Neuronal stem cell (in vitro differentiated cells): Measurements from ENCODE around the gene PARD3.

ENCODE experiments used
- DNase-seq: peaks from one replicate; pipeline ENCODE4 v3.0.0-alpha.2; 2013; ENCODE audit warnings: low spot score
- H2AFZ ChIP-seq: one replicate; pipeline ENCODE4 v1.6.1; 2013; ENCODE audit warnings: mild to moderate bottlenecking, low read length, inconsistent platforms
- H2AK5ac ChIP-seq: 2 replicates; pipeline ENCODE4 v1.6.1; 2013; ENCODE audit warnings: low read depth, mild to moderate bottlenecking, inconsistent platforms, low read length, moderate library complexity, mixed read lengths
- H2BK120ac ChIP-seq: 2 replicates; pipeline ENCODE4 v1.6.1; 2013; ENCODE audit warnings: low read depth, mild to moderate bottlenecking, inconsistent platforms, low read length, moderate library complexity, mixed read lengths
- H2BK12ac ChIP-seq: one replicate; pipeline ENCODE4 v1.6.1; 2013; ENCODE audit warnings: low read length, inconsistent platforms
- H2BK15ac ChIP-seq: 2 replicates; pipeline ENCODE4 v1.6.1; 2013; ENCODE audit warnings: mild to moderate bottlenecking, low read length, inconsistent platforms, mixed read lengths
- H2BK5ac ChIP-seq: one replicate; pipeline ENCODE4 v1.6.1; 2013; ENCODE audit warnings: inconsistent platforms, mild to moderate bottlenecking, low read length, moderate library complexity
- H3K14ac ChIP-seq: one replicate; pipeline ENCODE4 v1.6.1; 2013; ENCODE audit warnings: low read length, inconsistent platforms
- H3K18ac ChIP-seq: 2 replicates; pipeline ENCODE4 v1.6.1; 2013; ENCODE audit warnings: low read length, inconsistent platforms
- H3K23ac ChIP-seq: 2 replicates; pipeline ENCODE4 v1.6.1; 2013; ENCODE audit warnings: low read depth, mild to moderate bottlenecking, mixed read lengths, low read length, inconsistent platforms; ENCODE audit not compliant: poor library complexity
- H3K27ac ChIP-seq: replicated peaks from 3 replicates; pipeline ENCODE4 v1.5.1; 2013; ENCODE audit warnings: low read length, inconsistent platforms
- H3K27me3 ChIP-seq, 3 experiments: 2 replicates each; pipeline ENCODE4 v1.6.1; 2013; ENCODE audit warnings: low read length in 3 of 3, mild to moderate bottlenecking in 2 of 3, inconsistent platforms in 1 of 3, low read depth in 1 of 3, mixed read lengths in 1 of 3, moderate library complexity in 1 of 3; ENCODE audit not compliant: control insufficient read depth in 3 of 3, insufficient read depth in 3 of 3
- H3K36me3 ChIP-seq, 2 donors: replicated peaks in 1 of 2; 2 replicates each; pipeline ENCODE4 v1.6.1; 2013; ENCODE audit warnings: low read length in 2 of 2; ENCODE audit not compliant: control insufficient read depth in 2 of 2, insufficient read depth in 2 of 2
- H3K4ac ChIP-seq: 2 replicates; pipeline ENCODE4 v1.6.1; 2013; ENCODE audit warnings: inconsistent platforms, mild to moderate bottlenecking, low read length, moderate library complexity
- H3K4me1 ChIP-seq, 2 donors: 1 replicate in 1 of 2; 2 replicates in 1 of 2; pipeline ENCODE4 v1.6.1; 2013; ENCODE audit warnings: low read length in 2 of 2, low read depth in 1 of 2; ENCODE audit not compliant: control insufficient read depth in 2 of 2, insufficient read depth in 1 of 2
- H3K4me2 ChIP-seq: one replicate; pipeline ENCODE4 v1.6.1; 2013; ENCODE audit warnings: mild to moderate bottlenecking, low read length, inconsistent platforms; ENCODE audit not compliant: insufficient read depth, poor library complexity, severe bottlenecking
- H3K4me3 ChIP-seq, 2 donors: 2 replicates each; pipeline ENCODE4 v1.5.1; 2013; ENCODE audit warnings: low read length in 2 of 2, mild to moderate bottlenecking in 2 of 2, inconsistent platforms in 1 of 2, moderate library complexity in 1 of 2
- H3K79me1 ChIP-seq: one replicate; pipeline ENCODE4 v1.6.1; 2013; ENCODE audit warnings: low read depth, mild to moderate bottlenecking, inconsistent platforms, low read length, moderate library complexity
- H3K9ac ChIP-seq: one replicate; pipeline ENCODE4 v1.6.1; 2013; ENCODE audit warnings: mild to moderate bottlenecking, low read depth, low read length, inconsistent platforms; ENCODE audit not compliant: poor library complexity
- H3K9me3 ChIP-seq, 2 donors: replicated peaks in 1 of 2; 2 replicates each; pipeline versions ENCODE3 to v1.6.1; 2013; ENCODE audit warnings: low read length in 2 of 2, mild to moderate bottlenecking in 2 of 2, inconsistent platforms in 1 of 2, low read depth in 1 of 2, mixed read lengths in 1 of 2, moderate library complexity in 1 of 2; ENCODE audit not compliant: control insufficient read depth in 2 of 2, insufficient read depth in 1 of 2
- H4K8ac ChIP-seq: one replicate; pipeline ENCODE4 v1.6.1; 2013; ENCODE audit warnings: low read depth, mild to moderate bottlenecking, inconsistent platforms, low read length, moderate library complexity
- H4K91ac ChIP-seq: one replicate; pipeline ENCODE4 v1.6.1; 2013; ENCODE audit warnings: low read length, low read depth, mild to moderate bottlenecking, inconsistent platforms; ENCODE audit not compliant: poor library complexity
- WGBS, 2 donors: extraction: QIAGEN DNeasy Blood & Tissue Kit; methylation state at CpG; one replicate each; pipeline ENCODE4 v1.1.7; 2013; ENCODE audit warnings: missing lambda C conversion rate in 2 of 2, mixed read lengths in 1 of 2; ENCODE audit not compliant: insufficient read length in 2 of 2, insufficient replicate concordance in 1 of 2; ENCODE audit errors: extremely low coverage in 2 of 2; 5-methylcytosine and 5-hydroxymethylcytosine counted together

The PARD3 gene

GRCh38 chr10:34206078-34206934 lies 608.8 kb downstream of the PARD3 start:
- Histone ChIP-seq H3K14ac (no peak overlapping the region), H3K18ac (peak overlapping the region; percentile 22), H2AFZ (no peak overlapping the region), H4K91ac (no peak overlapping the region), H3K27me3 (no peaks in the 10 kb centered on the region), H3K4me2 (no peak overlapping the region), H3K27ac (peak overlapping the region; percentile 53), H3K9me3 (peaks cover 2 to 13% of the 10 kb centered on the region in 2 donors), H3K4me1 (peaks cover 15 to 16% of the 10 kb centered on the region in 2 donors), H3K4ac (no peak overlapping the region), H3K9ac (no peak overlapping the region), H2AK5ac (peak overlapping the region; percentile 27), H2BK12ac (peak overlapping the region; percentile 26), H2BK120ac (no peak overlapping the region), H3K23ac (no peak overlapping the region), H3K79me1 (no peaks in the 10 kb centered on the region), H2BK5ac (no peak overlapping the region), H3K36me3 (no peaks in the 10 kb centered on the region), H3K4me3 (no peak overlapping the region), H2BK15ac (no peak overlapping the region), H4K8ac (no peak overlapping the region)
- no peak for DNase-seq
- WGBS, 2 donors = no CpG with 5 or more reads among the region's 9 CpGs

- Histone ChIP-seq H3K9me3 (peaks cover 2 to 13% of the 10 kb centered on the region in 2 donors), H3K27me3 (no peaks in the 10 kb centered on the region), H3K4me3 (no peak overlapping the region), H3K9ac (no peak overlapping the region), H4K91ac (no peak overlapping the region), H3K4ac (no peak overlapping the region), H2BK120ac (no peak overlapping the region), H2BK12ac (no peak overlapping the region), H3K23ac (no peak overlapping the region), H3K27ac (no peak overlapping the region), H2AFZ (no peak overlapping the region), H3K18ac (peak overlapping the region; percentile 23), H4K8ac (no peak overlapping the region), H2BK5ac (no peak overlapping the region), H3K4me1 (peaks cover 21 to 24% of the 10 kb centered on the region in 2 donors), H3K79me1 (no peaks in the 10 kb centered on the region), H3K36me3 (no peaks in the 10 kb centered on the region), H2AK5ac (peak overlapping the region; percentile 27), H2BK15ac (peak overlapping the region; percentile 33), H3K14ac (no peak overlapping the region), H3K4me2 (no peak overlapping the region)
- WGBS, 2 donors = no CpG with 5 or more reads among the region's 5 CpGs
- DNase-seq = no peak
Observed at GRCh38 chr10:34205452-34205851, 609.6 kb downstream of the PARD3 start.

GRCh38 chr10:34203966-34204630 lies 611.0 kb downstream of the PARD3 start:
- H3K4me3 ChIP-seq = no peak overlapping the region
- no peak for DNase-seq
- H2BK5ac ChIP-seq = no peak overlapping the region
- WGBS, 2 donors = no CpG with 5 or more reads among the region's 7 CpGs
- H3K14ac ChIP-seq = no peak overlapping the region
- H2BK15ac ChIP-seq = no peak overlapping the region
- no peak overlapping the region for H4K91ac ChIP-seq
- H3K27ac ChIP-seq = no peak overlapping the region
- no peak overlapping the region for H2BK120ac ChIP-seq
- H3K36me3 ChIP-seq = no peaks in the 10 kb centered on the region
- H3K4ac ChIP-seq = no peak overlapping the region
- no peak overlapping the region for H2BK12ac ChIP-seq
- H3K79me1 ChIP-seq = no peaks in the 10 kb centered on the region
- H3K27me3 ChIP-seq = no peaks in the 10 kb centered on the region
- H3K23ac ChIP-seq = no peak overlapping the region
- no peak overlapping the region for H3K18ac ChIP-seq
- peaks cover 2 to 13% of the 10 kb centered on the region in 2 donors for H3K9me3 ChIP-seq
- no peak overlapping the region for H4K8ac ChIP-seq
- peaks cover 26 to 37% of the 10 kb centered on the region in 2 donors for H3K4me1 ChIP-seq
- H3K4me2 ChIP-seq = no peak overlapping the region
- no peak overlapping the region for H3K9ac ChIP-seq
- H2AK5ac ChIP-seq = no peak overlapping the region
- no peak overlapping the region for H2AFZ ChIP-seq

GRCh38 chr10:34200355-34200901 lies 614.7 kb downstream of the PARD3 start:
- no peak overlapping the region for H3K27ac ChIP-seq
- no CpG with 5 or more reads among the region's 4 CpGs for WGBS, 2 donors

More at GRCh38 chr10:34200355-34200901, 614.7 kb downstream of the PARD3 start:
- H2BK5ac ChIP-seq = no peak overlapping the region
- no peak overlapping the region for H3K23ac ChIP-seq
- H4K8ac ChIP-seq = no peak overlapping the region
- no peak overlapping the region for H4K91ac ChIP-seq
- no peak overlapping the region for H2BK15ac ChIP-seq
- H3K18ac ChIP-seq = no peak overlapping the region
- H3K36me3 ChIP-seq = no peaks in the 10 kb centered on the region
- no peak overlapping the region for H3K4me2 ChIP-seq
- no peak overlapping the region for H3K9ac ChIP-seq
- DNase-seq = no peak
- peaks cover 21 to 32% of the 10 kb centered on the region in 2 donors for H3K4me1 ChIP-seq
- H3K14ac ChIP-seq = no peak overlapping the region
- H3K9me3 ChIP-seq = no peaks in the 10 kb centered on the region
- H2BK120ac ChIP-seq = no peak overlapping the region
- H3K4ac ChIP-seq = no peak overlapping the region
- no peak overlapping the region for H2AK5ac ChIP-seq
- peak overlapping the region; percentile 4 for H2AFZ ChIP-seq
- H2BK12ac ChIP-seq = no peak overlapping the region
- no peak overlapping the region for H3K4me3 ChIP-seq
- H3K79me1 ChIP-seq = no peaks in the 10 kb centered on the region
- H3K27me3 ChIP-seq = no peaks in the 10 kb centered on the region
